ENCODE measurements around the gene ORM1.
"Not testable (repeated sequence)": the region's sequence is repeated elsewhere in the genome, so short reads cannot be mapped to it uniquely, and the experiment has no call there.

Gene ORM1

GRCh38 chr9:114322160-114322818, 609 bp upstream of the ORM1 start:
- DNase-seq (ENCODE audit: low read depth in 1 of 2, low spot score in 1 of 2): not testable (repeated sequence)

- not testable (repeated sequence) for DNase-seq (ENCODE audit: low read depth in 1 of 2, low spot score in 1 of 2)
Measured at GRCh38 chr9:114323849-114324248, 951 bp downstream of the ORM1 start.

GRCh38 chr9:114324492-114324891, 1.6 kb downstream of the ORM1 start:
- DNase-seq (ENCODE audit: low read depth in 1 of 2, low spot score in 1 of 2): no peak

- not testable (repeated sequence) for DNase-seq (ENCODE audit: low read depth in 1 of 2, low spot score in 1 of 2)
Measured at GRCh38 chr9:114324965-114325364, 2.1 kb downstream of the ORM1 start.

- DNase-seq (ENCODE audit: low read depth in 1 of 2, low spot score in 1 of 2): not testable (repeated sequence)
Measured at GRCh38 chr9:114325684-114326254, 2.9 kb downstream of the ORM1 start.

- DNase-seq (ENCODE audit: low read depth in 1 of 2, low spot score in 1 of 2): no peak
Measured at GRCh38 chr9:114327749-114328148, 4.9 kb downstream of the ORM1 start.

- DNase-seq (ENCODE audit: low read depth in 1 of 2, low spot score in 1 of 2): not testable (repeated sequence)
Measured at GRCh38 chr9:114328357-114328820, 5.5 kb downstream of the ORM1 start.

GRCh38 chr9:114328937-114329624, 6.2 kb downstream of the ORM1 start:
- not testable (repeated sequence) for DNase-seq (ENCODE audit: low read depth in 1 of 2, low spot score in 1 of 2)

- not testable (repeated sequence) for DNase-seq (ENCODE audit: low read depth in 1 of 2, low spot score in 1 of 2)
Measured at GRCh38 chr9:114329625-114330022, 6.7 kb downstream of the ORM1 start, which contains the start of gene ORM2. Gene ORM2 (plus strand): TSS chr9:114329869. CDS start chr9:114329905, 36 bp downstream.

GRCh38 chr9:114330636-114331035, 7.7 kb downstream of the ORM1 start:
- no peak for DNase-seq (ENCODE audit: low read depth in 1 of 2, low spot score in 1 of 2)

- not testable (repeated sequence) for DNase-seq (ENCODE audit: low read depth in 1 of 2, low spot score in 1 of 2)
Measured at GRCh38 chr9:114331229-114332195, 8.6 kb downstream of the ORM1 start.

GRCh38 chr9:114332474-114333040, 9.7 kb downstream of the ORM1 start:
- DNase-seq (ENCODE audit: low read depth in 1 of 2, low spot score in 1 of 2): not testable (repeated sequence)

GRCh38 chr9:114333718-114334117, 10.8 kb downstream of the ORM1 start:
- DNase-seq (ENCODE audit: low read depth in 1 of 2, low spot score in 1 of 2): not testable (repeated sequence)

- DNase-seq (ENCODE audit: low read depth in 1 of 2, low spot score in 1 of 2): no peak
Measured at GRCh38 chr9:114334490-114334889, 11.6 kb downstream of the ORM1 start.

- DNase-seq (ENCODE audit: low read depth in 1 of 2, low spot score in 1 of 2): no peak
Measured at GRCh38 chr9:114335745-114336144, 12.8 kb downstream of the ORM1 start.

GRCh38 chr9:114336157-114336556, 13.3 kb downstream of the ORM1 start:
- no peak for DNase-seq (ENCODE audit: low read depth in 1 of 2, low spot score in 1 of 2)

- DNase-seq (ENCODE audit: low read depth in 1 of 2, low spot score in 1 of 2): no peak
Measured at GRCh38 chr9:114336699-114337395, 13.9 kb downstream of the ORM1 start.

- no peak for DNase-seq (ENCODE audit: low read depth in 1 of 2, low spot score in 1 of 2)
Measured at GRCh38 chr9:114338187-114338586, 15.3 kb downstream of the ORM1 start.

- peak in 1 of 2 donors; percentile 51 for DNase-seq (ENCODE audit: low read depth in 1 of 2, low spot score in 1 of 2)
Measured at GRCh38 chr9:114339130-114339908, 16.4 kb downstream of the ORM1 start.
